Right renal cortex interstitium (tissue), 3 donors: ENCODE measurements around the gene UBAP1L. TPM values are rescaled to one million over a fixed set of nuclear protein-coding genes. Genes with fewer than 3 reads are reported as not detected.
"Not testable (repeated sequence)": the region's sequence is repeated elsewhere in the genome, so short reads cannot be mapped to it uniquely, and the experiment has no call there.

Experiments
- DNase-seq, 3 donors: peaks; one replicate each; pipeline ENCODE4 v3.0.0-alpha.2; 2013; ENCODE audit warnings: low read depth in 3 of 3, low spot score in 2 of 3
- polyA plus RNA-seq, 3 donors: library from polyadenylated mRNA; unstranded; fragments of 120-200 nt; gene quantifications; one replicate each; pipeline ENCODE4 v1.2.1, GENCODE V29; 2013; ENCODE audit not compliant: insufficient read length in 3 of 3

The UBAP1L gene
- polyA plus RNA-seq: 1 to 10 TPM; 2.2 to 3.1 (median 2.6) TPM

DNA sequence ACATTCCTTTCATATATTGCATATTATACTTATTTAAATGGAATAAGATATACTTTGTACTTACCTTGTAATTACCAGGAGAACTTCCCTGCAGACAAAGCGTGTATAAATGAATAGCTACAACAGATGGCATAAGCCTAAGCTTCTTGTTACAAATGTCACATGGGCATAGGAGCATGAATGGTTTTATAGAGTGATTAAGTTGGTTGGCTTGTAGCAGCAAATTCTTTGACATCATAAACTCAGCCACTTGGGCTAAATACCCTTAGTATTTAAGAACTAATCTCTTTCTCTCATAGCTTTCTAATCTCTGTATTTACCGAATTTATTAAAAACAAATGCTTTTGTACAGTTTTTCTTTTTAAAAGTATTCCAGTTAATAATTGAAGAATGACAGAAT is at the start of gene UBAP1L:
Gene UBAP1L, minus strand, starts transcription at position 115 of the 400 bp plus-strand sequence. CDS start 8,985 bp downstream, outside the sequence.
- DNase-seq: no peak

GRCh38 chr15:65164139-65164538 is 49.1 kb upstream of the UBAP1L start:
- no peak for DNase-seq

GRCh38 chr15:65163041-65163440 is 48.0 kb upstream of the UBAP1L start:
- no peak for DNase-seq

DNA sequence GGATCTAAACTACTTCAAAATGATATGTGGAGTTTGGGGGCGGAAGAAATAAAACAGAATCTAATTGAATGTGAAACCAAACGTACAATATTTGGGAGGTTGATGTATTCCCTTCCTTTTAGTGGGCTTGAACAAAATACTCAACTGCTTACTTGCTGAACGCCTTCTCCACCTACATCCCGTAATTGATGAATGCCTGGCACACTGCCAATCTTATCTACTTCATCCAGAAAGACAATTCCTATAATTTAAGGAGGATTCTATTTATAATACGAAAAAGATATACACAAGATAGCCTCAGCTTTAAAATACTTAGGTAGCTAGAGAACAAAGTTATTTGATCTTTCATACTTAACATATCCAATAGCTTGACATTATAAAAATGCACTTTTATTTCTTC is 41.7 kb upstream of the UBAP1L start:
- no peak for DNase-seq

DNA sequence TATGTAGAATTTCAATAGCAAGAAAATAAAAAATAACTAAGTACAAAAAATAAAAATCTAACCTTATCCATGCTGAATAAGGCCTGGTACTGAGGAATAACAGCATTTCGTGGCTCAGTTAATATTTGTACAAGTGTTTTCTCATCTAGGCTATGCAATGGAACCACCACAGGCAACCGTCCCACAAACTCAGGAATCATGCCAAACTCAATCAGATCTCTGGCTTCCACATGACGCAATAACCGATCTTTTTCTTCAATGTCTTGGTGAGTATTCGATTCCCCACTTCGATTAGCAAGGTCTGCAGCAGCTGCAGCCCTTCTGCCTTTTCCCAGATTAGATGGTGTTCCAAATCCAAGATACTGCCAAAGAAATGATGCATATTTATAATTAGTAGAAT is 39.7 kb upstream of the UBAP1L start:
- no peak for DNase-seq

- DNase-seq: no peak
Observed at GRCh38 chr15:65147902-65148301, 32.9 kb upstream of the UBAP1L start.

GRCh38 chr15:65146438-65146837 is 31.4 kb upstream of the UBAP1L start:
- DNase-seq: no peak

- not testable (repeated sequence) for DNase-seq
Observed at GRCh38 chr15:65138631-65139030, 23.6 kb upstream of the UBAP1L start.

DNA sequence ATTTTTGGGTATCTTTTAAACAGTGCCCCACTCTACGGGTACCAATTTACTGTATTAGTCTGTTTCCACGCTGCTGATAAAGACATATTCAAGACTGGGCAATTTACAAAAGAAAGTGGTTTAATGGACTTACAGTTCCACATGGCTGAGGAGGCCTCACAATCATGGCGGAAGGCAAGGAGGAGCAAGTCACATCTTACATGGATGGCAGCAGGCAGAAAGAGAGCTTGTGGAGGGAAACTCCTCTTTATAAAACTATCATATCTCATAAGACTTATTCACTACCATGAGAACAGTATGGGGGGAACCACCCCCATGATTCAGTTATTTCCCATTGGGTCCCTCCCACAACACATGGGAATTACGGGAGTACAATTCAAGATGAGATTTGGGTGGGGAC is 22.9 kb upstream of the UBAP1L start:
- DNase-seq: not testable (repeated sequence)

DNA sequence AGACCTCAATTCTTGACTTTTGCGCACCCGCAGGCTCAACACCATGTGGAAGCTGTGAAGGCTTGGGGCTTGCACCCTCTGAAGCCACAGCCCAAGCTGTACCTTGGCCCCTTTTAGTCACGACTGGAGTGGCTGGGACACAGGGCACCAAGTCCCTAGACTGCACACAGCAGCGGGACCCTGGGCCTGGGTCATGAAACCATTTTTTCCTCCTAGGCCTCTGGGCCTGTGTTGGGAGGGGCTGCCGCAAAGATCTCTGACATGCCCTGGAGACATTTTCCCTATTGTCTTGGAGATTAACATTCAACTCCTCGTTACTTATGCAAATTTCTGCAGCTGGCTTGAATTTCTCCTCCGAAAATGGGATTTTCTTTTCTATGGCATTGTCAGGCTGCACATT is 22.1 kb upstream of the UBAP1L start:
- not testable (repeated sequence) for DNase-seq

DNA sequence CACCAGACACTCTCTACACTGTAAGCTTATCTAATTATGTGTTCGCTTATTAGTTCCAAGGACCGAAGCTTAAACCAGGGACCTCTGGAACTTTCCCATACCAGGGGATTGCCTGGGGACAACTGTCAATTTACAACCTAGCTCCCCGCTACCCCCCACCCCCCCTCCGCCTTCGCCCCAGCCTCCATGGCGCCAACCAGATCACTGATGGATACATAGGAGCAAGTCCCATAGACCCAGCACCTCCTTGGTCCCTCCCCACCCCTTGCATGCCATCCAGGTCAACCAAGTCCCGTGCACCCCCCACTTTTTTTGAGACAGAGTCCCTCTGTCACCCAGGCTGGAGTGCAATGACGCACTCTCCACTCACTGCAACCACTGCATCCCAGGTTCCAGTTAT is 19.5 kb upstream of the UBAP1L start:
- no peak for DNase-seq

- DNase-seq: peak; percentile 91 to 96 (median 93)
Observed at GRCh38 chr15:65133548-65134200, 18.7 kb upstream of the UBAP1L start, which contains the start of gene PDCD7. Gene PDCD7 (minus strand): TSS chr15:65133808. CDS start chr15:65133781, 27 bp downstream.

DNA sequence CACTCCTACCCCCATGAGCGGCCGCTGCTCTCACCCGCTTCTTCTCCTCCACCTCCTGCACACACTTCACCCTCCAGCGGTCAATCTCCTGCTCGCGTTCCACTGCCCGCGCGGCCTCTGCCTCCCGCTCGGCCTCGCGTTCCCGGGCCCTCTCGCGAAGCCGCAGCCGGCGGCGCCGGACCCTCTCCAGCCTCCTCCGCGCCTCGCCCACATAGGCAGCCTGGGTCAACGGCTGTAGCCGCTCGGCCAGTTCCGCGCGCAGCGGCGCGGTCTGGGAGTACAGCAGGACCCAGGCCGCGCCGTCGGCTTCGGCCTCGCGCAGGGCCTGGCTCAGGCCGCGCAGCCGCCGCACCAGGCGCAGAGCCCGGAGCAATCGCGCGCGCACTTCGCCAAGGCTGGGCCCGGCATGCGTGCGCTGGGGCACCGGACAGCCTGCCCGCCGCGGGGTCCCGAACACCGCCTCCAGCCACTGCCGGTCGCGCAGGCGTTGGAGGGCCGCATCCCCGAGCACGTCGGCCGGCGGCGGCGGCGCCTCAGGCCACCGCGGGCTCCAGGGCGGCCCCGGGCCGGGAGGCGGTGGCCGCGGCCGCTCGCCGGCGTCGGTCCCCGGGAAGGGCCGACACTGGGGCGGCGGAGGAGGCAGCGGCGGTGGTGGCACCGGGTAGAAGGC is 18.0 kb upstream of the UBAP1L start:
- DNase-seq: peak in 2 of 3 donors; percentile 27

DNA sequence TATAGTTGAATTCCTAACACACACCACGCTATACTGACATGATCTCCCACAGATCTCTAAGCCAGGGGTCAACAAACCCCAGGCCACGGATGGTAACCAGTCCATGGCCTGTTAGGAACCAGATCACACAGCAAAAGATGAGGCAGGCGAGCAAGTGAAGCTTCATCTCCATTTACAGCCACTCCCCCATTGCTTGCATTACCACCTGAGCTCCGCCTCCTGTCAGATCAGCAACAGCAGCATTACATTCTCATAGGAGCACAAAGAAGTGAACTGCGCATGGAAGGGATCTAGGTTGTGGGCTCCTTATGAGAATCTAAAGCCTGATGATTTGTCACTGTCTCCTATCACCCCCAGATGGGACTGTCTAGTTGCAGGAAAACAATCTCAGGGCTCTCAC is 15.9 kb upstream of the UBAP1L start:
- no peak for DNase-seq

DNA sequence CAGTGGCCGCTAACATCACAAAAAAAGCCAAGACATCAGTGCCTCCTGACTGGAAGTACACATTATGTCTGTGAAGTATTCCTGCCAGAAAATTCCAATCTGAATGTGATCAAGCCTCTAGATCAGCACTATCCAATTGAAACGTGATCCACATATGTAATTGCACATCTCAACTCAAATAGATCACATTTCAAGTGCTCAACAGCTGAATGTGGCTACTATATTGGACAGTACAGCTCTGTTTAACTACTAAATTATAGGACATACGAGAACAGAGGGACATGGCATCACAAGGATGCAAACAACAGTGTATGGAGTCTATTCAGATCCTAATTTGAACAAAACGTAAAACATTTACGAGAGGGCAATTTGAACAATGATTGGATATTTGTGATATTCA is 542 bp upstream of the UBAP1L start:
- no peak for DNase-seq

GRCh38 chr15:65110676-65111292 is 4.2 kb downstream of the UBAP1L start:
- DNase-seq: no peak

DNA sequence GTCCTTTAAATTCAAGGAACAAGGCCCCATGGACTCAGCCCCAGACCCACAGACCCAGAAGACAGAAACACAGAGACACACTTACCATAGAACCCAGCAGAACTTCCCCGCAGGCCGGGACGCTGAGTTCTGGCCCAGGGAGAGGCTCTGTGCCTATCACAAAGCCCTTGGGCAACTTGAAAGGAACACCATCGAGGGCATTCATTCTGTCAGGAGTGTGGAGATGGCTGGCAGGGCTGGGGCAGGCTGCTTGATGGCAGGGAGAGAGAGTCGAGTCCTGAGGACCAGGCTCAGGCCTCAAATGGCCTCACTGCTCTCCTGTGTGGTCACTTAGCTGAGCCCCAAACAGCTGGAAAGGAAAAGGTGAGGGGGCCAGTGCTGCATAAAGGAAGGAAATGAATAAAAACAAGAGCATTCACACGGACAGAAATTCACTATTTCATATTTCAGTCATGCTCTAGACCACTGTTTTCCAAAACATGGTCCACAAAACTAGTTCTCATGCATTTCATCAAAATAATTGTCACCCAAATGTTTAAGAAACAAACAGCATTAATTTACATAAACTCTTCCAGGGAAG is 8.9 kb downstream of the UBAP1L start:
- no peak for DNase-seq

- DNase-seq: no peak
Observed at GRCh38 chr15:65105038-65105437, 10.0 kb downstream of the UBAP1L start.

- no peak for DNase-seq
Observed at GRCh38 chr15:65102912-65103311, 12.1 kb downstream of the UBAP1L start.

- no peak for DNase-seq
Observed at GRCh38 chr15:65101891-65102708, 12.9 kb downstream of the UBAP1L start.
